Astrocyte (in vitro differentiated cells and primary cell): Measurements from ENCODE around the gene PAGE2.

Experiments used
- EZH2 ChIP-seq: IDR thresholded peaks from 2 replicates; pipeline ENCODE4 v1.6.1; 2012; ENCODE audit warnings: mild to moderate bottlenecking, low read length, inconsistent platforms; ENCODE audit not compliant: insufficient read depth
- TF ChIP-seq, protein P1 (sequence below): IDR thresholded peaks from 2 replicates; pipeline ENCODE4 v1.5.1; 2011; ENCODE audit warnings: low read depth, mild to moderate bottlenecking, inconsistent platforms, low read length, moderate library complexity; ENCODE audit not compliant: insufficient read depth

GRCh38 chrX:55118574-55118973 is 29.8 kb downstream of the PAGE2 start:
- TF ChIP-seq, protein P1, sequence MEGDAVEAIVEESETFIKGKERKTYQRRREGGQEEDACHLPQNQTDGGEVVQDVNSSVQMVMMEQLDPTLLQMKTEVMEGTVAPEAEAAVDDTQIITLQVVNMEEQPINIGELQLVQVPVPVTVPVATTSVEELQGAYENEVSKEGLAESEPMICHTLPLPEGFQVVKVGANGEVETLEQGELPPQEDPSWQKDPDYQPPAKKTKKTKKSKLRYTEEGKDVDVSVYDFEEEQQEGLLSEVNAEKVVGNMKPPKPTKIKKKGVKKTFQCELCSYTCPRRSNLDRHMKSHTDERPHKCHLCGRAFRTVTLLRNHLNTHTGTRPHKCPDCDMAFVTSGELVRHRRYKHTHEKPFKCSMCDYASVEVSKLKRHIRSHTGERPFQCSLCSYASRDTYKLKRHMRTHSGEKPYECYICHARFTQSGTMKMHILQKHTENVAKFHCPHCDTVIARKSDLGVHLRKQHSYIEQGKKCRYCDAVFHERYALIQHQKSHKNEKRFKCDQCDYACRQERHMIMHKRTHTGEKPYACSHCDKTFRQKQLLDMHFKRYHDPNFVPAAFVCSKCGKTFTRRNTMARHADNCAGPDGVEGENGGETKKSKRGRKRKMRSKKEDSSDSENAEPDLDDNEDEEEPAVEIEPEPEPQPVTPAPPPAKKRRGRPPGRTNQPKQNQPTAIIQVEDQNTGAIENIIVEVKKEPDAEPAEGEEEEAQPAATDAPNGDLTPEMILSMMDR: no peak
- no peak for TF ChIP-seq EZH2
